IMR-90 (cell line): Measurements from ENCODE around the gene ALK. TPM values are rescaled to one million over a fixed set of nuclear protein-coding genes. Genes with fewer than 3 reads are reported as not detected.

Experiments
- ATAC-seq: fragments of 200-7000 bp; cut with Tn5 transposase; 2 replicates; pipeline ENCODE4 v1.9.1; 2020; ENCODE audit warnings: low read depth, mild to moderate bottlenecking, moderate library complexity
- BruUV-seq: library from RNA; stranded (reverse); fragments of 400-500 nt; replicated peaks from 2 replicates; lab custom pipeline; 2021; lab: Mats Ljungman, UMichigan
- CTCF ChIA-PET: fragments of 300-600 bp; formaldehyde crosslinking; extraction: SDS; loops from one replicate; lab custom pipeline; 2021; ENCODE audit warnings: antibody characterized with exemption; lab: Yijun Ruan, JAX
- POLR2A ChIA-PET: fragments of 300-600 bp; sonication (Branson Sonifier 250); formaldehyde crosslinking; loops from one replicate; lab custom pipeline; 2022; ENCODE audit warnings: antibody characterized with exemption; ENCODE audit not compliant: unreplicated experiment; lab: Charles Lee
- DNase-seq: peaks from one replicate; pipeline ENCODE4 v3.0.0; 2013
- H2AFZ ChIP-seq: replicated peaks from 2 replicates; pipeline ENCODE3; 2013; ENCODE audit warnings: low read length, mild to moderate bottlenecking; ENCODE audit not compliant: poor library complexity
- H2AK5ac ChIP-seq: 2 replicates; pipeline ENCODE4 v1.6.1; 2013; ENCODE audit warnings: low read depth, low read length, inconsistent platforms
- H2AK9ac ChIP-seq: replicated peaks from 2 replicates; pipeline ENCODE3; 2013; ENCODE audit warnings: mild to moderate bottlenecking, low read depth, low read length, moderate library complexity; ENCODE audit not compliant: poor library complexity
- H2BK120ac ChIP-seq: 2 replicates; pipeline ENCODE4 v1.6.1; 2013; ENCODE audit warnings: low read depth, low read length, inconsistent platforms
- H2BK15ac ChIP-seq: 3 replicates; pipeline ENCODE4 v1.6.1; 2013; ENCODE audit warnings: low read depth, low read length, inconsistent platforms
- H2BK20ac ChIP-seq: 2 replicates; pipeline ENCODE4 v1.6.1; 2013; ENCODE audit warnings: low read depth, mild to moderate bottlenecking, inconsistent platforms, low read length, moderate library complexity
- H2BK5ac ChIP-seq: 2 replicates; pipeline ENCODE4 v1.6.1; 2013; ENCODE audit warnings: mild to moderate bottlenecking, low read depth, low read length, inconsistent platforms; ENCODE audit not compliant: poor library complexity, severe bottlenecking
- H3K14ac ChIP-seq: replicated peaks from 2 replicates; pipeline ENCODE4 v1.6.1; 2013; ENCODE audit warnings: low read depth, low read length, inconsistent platforms
- H3K18ac ChIP-seq: 2 replicates; pipeline ENCODE4 v1.6.1; 2013; ENCODE audit warnings: low read depth, low read length, control low read depth
- H3K23ac ChIP-seq: 2 replicates; pipeline ENCODE4 v1.6.1; 2013; ENCODE audit warnings: low read depth, low read length, inconsistent platforms
- H3K27ac ChIP-seq: 2 replicates; pipeline ENCODE4 v1.5.1; 2013; ENCODE audit warnings: mild to moderate bottlenecking, control low read depth, low read length; ENCODE audit not compliant: insufficient read depth
- H3K27me3 ChIP-seq: 2 replicates; pipeline ENCODE4 v1.6.1; 2013; ENCODE audit warnings: low read length; ENCODE audit not compliant: control insufficient read depth, insufficient read depth
- H3K36me3 ChIP-seq: 2 replicates; pipeline ENCODE4 v1.6.1; 2013; ENCODE audit warnings: low read length, mixed read lengths; ENCODE audit not compliant: control insufficient read depth, insufficient read depth
- H3K4ac ChIP-seq: 2 replicates; pipeline ENCODE4 v1.6.1; 2013; ENCODE audit warnings: low read depth, low read length, inconsistent platforms
- H3K4me1 ChIP-seq: 2 replicates; pipeline ENCODE4 v1.6.1; 2013; ENCODE audit warnings: low read length, mixed read lengths; ENCODE audit not compliant: control insufficient read depth, insufficient read depth
- H3K4me2 ChIP-seq: 2 replicates; pipeline ENCODE4 v1.6.1; 2013; ENCODE audit warnings: low read depth, mild to moderate bottlenecking, control low read depth, low read length, moderate library complexity
- H3K4me3 ChIP-seq: 2 replicates; pipeline ENCODE4 v1.5.1; 2013; ENCODE audit warnings: low read depth, mild to moderate bottlenecking, control low read depth, low read length, moderate library complexity; ENCODE audit not compliant: insufficient read depth
- H3K56ac ChIP-seq: 2 replicates; pipeline ENCODE4 v1.6.1; 2013; ENCODE audit warnings: low read length, inconsistent platforms; ENCODE audit not compliant: insufficient read depth; ENCODE audit errors: extremely low read depth
- H3K79me1 ChIP-seq, 2 experiments: 2 replicates each; pipeline ENCODE4 v1.6.1; 2013; ENCODE audit warnings: low read length in 2 of 2, inconsistent platforms in 1 of 2, low read depth in 1 of 2
- H3K9ac ChIP-seq: 2 replicates; pipeline ENCODE4 v1.6.1; 2013; ENCODE audit warnings: low read depth, low read length, control low read depth
- H3K9me1 ChIP-seq: 2 replicates; pipeline ENCODE4 v1.6.1; 2013; ENCODE audit warnings: low read length, inconsistent platforms; ENCODE audit not compliant: insufficient read depth
- H3K9me3 ChIP-seq: 2 replicates; pipeline ENCODE4 v1.6.1; 2013; ENCODE audit warnings: low read length; ENCODE audit not compliant: control insufficient read depth, insufficient read depth
- H4K20me1 ChIP-seq: 2 replicates; pipeline ENCODE4 v1.6.1; 2013; ENCODE audit warnings: low read length, inconsistent platforms; ENCODE audit not compliant: insufficient read depth
- H4K5ac ChIP-seq: 2 replicates; pipeline ENCODE4 v1.6.1; 2013; ENCODE audit warnings: mild to moderate bottlenecking, low read depth, low read length, control low read depth
- H4K8ac ChIP-seq, 2 experiments: 2 replicates each; pipeline ENCODE4 v1.6.1; 2013; ENCODE audit warnings: low read depth in 2 of 2, low read length in 2 of 2, control low read depth in 1 of 2, inconsistent platforms in 1 of 2
- H4K91ac ChIP-seq: 2 replicates; pipeline ENCODE4 v1.6.1; 2013; ENCODE audit warnings: low read depth, low read length, inconsistent platforms; ENCODE audit not compliant: insufficient read depth
- BHLHE40 ChIP-seq: fragments of 150-350 bp; IDR thresholded peaks from 2 replicates; pipeline ENCODE4 v1.6.1; 2016; ENCODE audit warnings: mild to moderate bottlenecking, low read depth, low read length
- CEBPB ChIP-seq: IDR thresholded peaks from 2 replicates; pipeline ENCODE4 v1.6.1; 2012; ENCODE audit warnings: low read depth, low read length, improper control_type of control experiment
- CHD1 ChIP-seq: IDR thresholded peaks from 2 replicates; pipeline ENCODE4 v1.6.1; 2012; ENCODE audit warnings: low read depth, low read length, improper control_type of control experiment
- ELK1 ChIP-seq: fragments of 150-350 bp; IDR thresholded peaks from 2 replicates; pipeline ENCODE4 v1.6.1; 2016; ENCODE audit warnings: low read depth, mild to moderate bottlenecking, low read length, moderate library complexity, borderline replicate concordance
- FOS ChIP-seq: fragments of 150-350 bp; IDR thresholded peaks from 2 replicates; pipeline ENCODE4 v1.6.1; 2016; ENCODE audit warnings: low read depth, low read length
- MAFK ChIP-seq: IDR thresholded peaks from 2 replicates; pipeline ENCODE4 v1.6.1; 2012; ENCODE audit warnings: low read depth, low read length, improper control_type of control experiment
- MXI1 ChIP-seq: IDR thresholded peaks from 2 replicates; pipeline ENCODE4 v1.6.1; 2012; ENCODE audit warnings: low read depth, mild to moderate bottlenecking, low read length, moderate library complexity, borderline replicate concordance
- POLR2A ChIP-seq: IDR thresholded peaks from 2 replicates; pipeline ENCODE4 v1.6.1; 2012; ENCODE audit warnings: mild to moderate bottlenecking, low read depth, low read length
- RAD21 ChIP-seq: IDR thresholded peaks from 2 replicates; pipeline ENCODE4 v1.6.1; 2012; ENCODE audit warnings: low read length, improper control_type of control experiment
- RCOR1 ChIP-seq: IDR thresholded peaks from 2 replicates; pipeline ENCODE4 v1.6.1; 2012; ENCODE audit warnings: mild to moderate bottlenecking, low read length, improper control_type of control experiment; ENCODE audit not compliant: insufficient replicate concordance
- RFX5 ChIP-seq: IDR thresholded peaks from 2 replicates; pipeline ENCODE4 v1.8.0; 2012; ENCODE audit warnings: low read depth, mild to moderate bottlenecking, low read length, moderate library complexity
- SMC3 ChIP-seq: fragments of 150-350 bp; IDR thresholded peaks from 2 replicates; pipeline ENCODE4 v1.6.1; 2016; ENCODE audit warnings: low read depth, mild to moderate bottlenecking, antibody characterized with exemption, low read length, moderate library complexity
- dilution Hi-C: fragments of 300-500 bp; cut with HindIII; formaldehyde crosslinking; loops from one replicate; pipeline ENCODE4 v1.14.3; 2018; ENCODE audit warnings: low sequenced_read_pairs; ENCODE audit not compliant: unreplicated experiment
- in situ Hi-C: fragments of 300-500 bp; cut with MboI; formaldehyde crosslinking; loops from 3 replicates; pipeline ENCODE4 v1.14.3; 2019; ENCODE audit warnings: low sequenced_read_pairs, inconsistent platforms, mixed read lengths
- intact Hi-C: fragments of 100-400 bp; cut with micrococcal nuclease; formaldehyde crosslinking; loops from 2 replicates; pipeline ENCODE4 v1.10.0; 2022
- polyA plus RNA-seq, 3 experiments: library from polyadenylated mRNA; depleted of rRNA; stranded (reverse); fragments of >200 nt; gene quantifications; 2 replicates each; pipeline ENCODE4 v1.2.3, GENCODE V29; 2012; ENCODE audit warnings: low replicate concordance in 1 of 3
- total RNA-seq: library from RNA; depleted of rRNA; stranded (reverse); fragments of >200 nt; gene quantifications from 2 replicates; pipeline ENCODE4 v1.2.3, GENCODE V29; 2012
- TF ChIP-seq, protein P1 (sequence below): conservative IDR thresholded peaks from 2 replicates; pipeline ENCODE4 v1.5.1; 2012; ENCODE audit warnings: mild to moderate bottlenecking, low read depth, low read length, improper control_type of control experiment
- TF ChIP-seq, protein P2 (sequence below): fragments of 150-350 bp; IDR thresholded peaks from 2 replicates; pipeline ENCODE4 v1.6.1; 2017; ENCODE audit warnings: mild to moderate bottlenecking, antibody characterized with exemption, low read length, low read depth

Gene ALK
- total and polyA plus RNA-seq, 2 of the 4 experiments (the other 2 are of a cell fraction) = not detected

GRCh38 chr2:29562319-29562718 lies 359.1 kb downstream of the ALK start:
- Histone ChIP-seq H4K8ac (no peak overlapping the region), H3K4me2 (no peak overlapping the region), H3K23ac (no peak overlapping the region), H3K9ac (no peak overlapping the region), H3K27me3 (peaks cover 7% of the 10 kb centered on the region), H4K20me1 (no peaks in the 10 kb centered on the region), H3K4me1 (no peaks in the 10 kb centered on the region), H2AK9ac (no peak overlapping the region), H3K36me3 (no peaks in the 10 kb centered on the region), H4K91ac (no peak overlapping the region), H3K27ac (no peak overlapping the region), H3K4ac (no peak overlapping the region), H2AK5ac (no peak overlapping the region), H2BK5ac (no peak overlapping the region), H2BK15ac (no peak overlapping the region), H2BK20ac (no peak overlapping the region), H3K79me1 (no peaks in the 10 kb centered on the region), H3K56ac (no peak overlapping the region), H3K9me3 (no peaks in the 10 kb centered on the region), H3K9me1 (no peaks in the 10 kb centered on the region), H3K14ac (no peak overlapping the region), H2BK120ac (no peak overlapping the region), H4K5ac (no peak overlapping the region), H2AFZ (no peak overlapping the region), H3K18ac (no peak overlapping the region), H3K4me3 (no peak overlapping the region)
- DNase-seq (peak; percentile 33), ATAC-seq (no peak; the same call in 1 of the 2 replicates)
- no peak for TF ChIP-seq MXI1
- TF ChIP-seq, protein P1, sequence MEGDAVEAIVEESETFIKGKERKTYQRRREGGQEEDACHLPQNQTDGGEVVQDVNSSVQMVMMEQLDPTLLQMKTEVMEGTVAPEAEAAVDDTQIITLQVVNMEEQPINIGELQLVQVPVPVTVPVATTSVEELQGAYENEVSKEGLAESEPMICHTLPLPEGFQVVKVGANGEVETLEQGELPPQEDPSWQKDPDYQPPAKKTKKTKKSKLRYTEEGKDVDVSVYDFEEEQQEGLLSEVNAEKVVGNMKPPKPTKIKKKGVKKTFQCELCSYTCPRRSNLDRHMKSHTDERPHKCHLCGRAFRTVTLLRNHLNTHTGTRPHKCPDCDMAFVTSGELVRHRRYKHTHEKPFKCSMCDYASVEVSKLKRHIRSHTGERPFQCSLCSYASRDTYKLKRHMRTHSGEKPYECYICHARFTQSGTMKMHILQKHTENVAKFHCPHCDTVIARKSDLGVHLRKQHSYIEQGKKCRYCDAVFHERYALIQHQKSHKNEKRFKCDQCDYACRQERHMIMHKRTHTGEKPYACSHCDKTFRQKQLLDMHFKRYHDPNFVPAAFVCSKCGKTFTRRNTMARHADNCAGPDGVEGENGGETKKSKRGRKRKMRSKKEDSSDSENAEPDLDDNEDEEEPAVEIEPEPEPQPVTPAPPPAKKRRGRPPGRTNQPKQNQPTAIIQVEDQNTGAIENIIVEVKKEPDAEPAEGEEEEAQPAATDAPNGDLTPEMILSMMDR = no peak
- TF ChIP-seq POLR2A = no peak
- no peak for TF ChIP-seq CEBPB
- TF ChIP-seq MAFK = no peak
- TF ChIP-seq CHD1 = no peak
- no peak for TF ChIP-seq RCOR1
- TF ChIP-seq RAD21 = no peak
- TF ChIP-seq BHLHE40 = no peak
- TF ChIP-seq, protein P2, sequence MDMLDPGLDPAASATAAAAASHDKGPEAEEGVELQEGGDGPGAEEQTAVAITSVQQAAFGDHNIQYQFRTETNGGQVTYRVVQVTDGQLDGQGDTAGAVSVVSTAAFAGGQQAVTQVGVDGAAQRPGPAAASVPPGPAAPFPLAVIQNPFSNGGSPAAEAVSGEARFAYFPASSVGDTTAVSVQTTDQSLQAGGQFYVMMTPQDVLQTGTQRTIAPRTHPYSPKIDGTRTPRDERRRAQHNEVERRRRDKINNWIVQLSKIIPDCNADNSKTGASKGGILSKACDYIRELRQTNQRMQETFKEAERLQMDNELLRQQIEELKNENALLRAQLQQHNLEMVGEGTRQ = no peak
- TF ChIP-seq SMC3 = no peak
- TF ChIP-seq FOS = no peak
- no peak for TF ChIP-seq ELK1
- no peak for TF ChIP-seq RFX5
- in situ Hi-C loops = no loop called here
- CTCF ChIA-PET = interaction anchor here (0.6 kb wide), 1 partner anchor 37 kb away, joined by 3 read pairs; no protein-coding TSS in a partner anchor
- dilution Hi-C loops = no loop called here
- POLR2A ChIA-PET = no interaction called here
- intact Hi-C loops = no loop called here
- BruUV-seq = no TSS peak
